Pons (tissue), 1 donor: Measurements from ENCODE around the gene CASP1.
"Not testable (repeated sequence)": the region's sequence is repeated elsewhere in the genome, so short reads cannot be mapped to it uniquely, and the experiment has no call there.

ENCODE experiments used
- DNase-seq: peaks from one replicate; pipeline ENCODE4 v3.0.0-alpha.2; 2016; ENCODE audit warnings: low spot score

The CASP1 gene

DNA sequence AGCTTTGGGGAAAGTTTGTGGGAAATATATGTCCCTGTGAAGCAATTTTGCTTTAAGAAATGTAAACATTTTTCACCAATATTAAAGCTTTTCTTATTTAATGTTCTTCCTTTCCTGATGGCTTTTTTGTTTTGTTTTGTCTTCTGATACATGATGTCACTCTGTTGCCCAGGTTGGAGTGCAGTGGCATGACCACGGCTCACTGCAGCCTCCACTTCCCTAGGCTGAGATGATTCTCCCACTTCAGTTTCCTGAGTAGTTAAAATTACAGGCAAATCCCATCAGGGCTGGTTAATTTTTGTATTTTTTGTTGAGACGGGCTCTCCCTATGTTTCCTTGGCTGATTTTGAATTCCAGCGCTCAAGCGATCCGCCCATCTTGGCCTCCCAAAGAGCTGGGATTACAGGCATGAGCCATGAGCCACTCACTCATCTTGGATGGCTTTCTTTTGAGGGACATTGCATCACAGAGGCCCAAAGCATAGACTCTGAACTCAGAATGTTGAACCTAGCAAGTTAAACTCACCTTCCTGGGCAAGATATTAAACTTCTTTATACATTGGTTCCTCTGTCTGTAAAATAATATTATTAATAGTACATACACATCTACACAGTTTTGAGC lies 10.8 kb upstream of the CASP1 start:
- no peak for DNase-seq

DNA sequence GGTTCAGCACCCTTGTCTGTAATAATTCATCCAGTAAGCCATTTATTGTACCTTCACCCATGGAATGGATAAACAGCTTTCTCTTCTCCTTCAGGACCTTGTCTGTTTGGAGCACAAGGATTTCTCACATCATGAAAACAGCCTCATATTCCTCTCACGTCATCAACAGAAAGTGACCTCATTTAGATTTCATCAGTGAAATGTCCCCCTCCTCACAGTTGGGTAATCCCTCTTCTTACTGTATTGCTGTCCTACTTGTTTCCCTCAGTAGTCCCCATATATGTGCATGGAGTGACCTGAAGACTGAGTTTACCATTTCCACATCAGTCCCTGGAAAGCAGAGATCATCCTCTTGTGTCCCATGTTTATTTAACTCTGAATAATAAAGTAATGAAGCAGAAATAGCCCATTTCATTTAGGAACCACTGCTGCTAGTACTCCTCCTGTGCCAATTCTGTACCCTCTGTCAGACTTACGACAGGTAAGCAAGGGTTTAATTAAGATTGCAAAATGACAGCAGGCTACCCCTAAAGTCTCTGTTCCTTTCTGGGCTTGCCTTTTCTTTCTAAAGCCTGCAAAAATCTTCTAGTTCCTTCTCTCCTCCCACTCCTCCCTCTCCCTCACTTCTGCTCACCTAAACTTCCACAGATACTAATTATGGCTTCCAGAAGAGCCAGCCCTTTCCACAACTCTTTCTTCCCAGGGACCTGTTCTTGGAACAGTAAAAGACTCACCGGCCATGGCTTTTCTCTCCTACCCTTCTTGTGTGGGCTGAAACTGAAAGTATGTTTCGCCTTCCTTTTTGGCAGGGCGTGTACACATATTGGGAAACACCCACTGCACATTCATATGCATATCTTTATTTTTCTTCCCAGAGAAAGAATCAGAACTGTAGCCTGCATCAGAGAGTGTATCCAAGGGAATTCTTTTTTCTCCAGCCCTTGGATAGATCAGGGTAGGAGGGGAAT lies 9.9 kb upstream of the CASP1 start, which contains the start of gene CARD16:
TSS of gene CARD16 (minus strand) at position 779 of the 968 bp plus-strand sequence. CDS start at position 741, 38 bp downstream.
- DNase-seq, result peak; percentile 39

DNA sequence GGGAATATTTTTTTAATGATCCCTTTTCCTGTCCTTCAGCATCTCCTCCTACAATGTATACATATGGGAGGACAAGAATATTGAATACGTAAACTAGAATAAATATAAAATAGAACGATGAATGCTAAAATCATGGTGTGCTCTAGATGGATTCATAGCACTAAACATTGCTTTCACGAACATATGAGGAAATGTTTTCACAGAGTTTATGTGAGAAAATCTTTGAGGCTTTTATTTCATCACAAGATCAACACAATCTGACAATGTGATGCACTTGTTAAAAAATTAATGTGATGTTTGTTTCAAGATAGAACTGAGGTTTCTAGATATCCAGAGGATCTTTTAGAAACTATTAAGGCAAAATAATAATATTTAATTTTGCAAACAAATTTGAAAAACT lies 7.2 kb upstream of the CASP1 start:
- DNase-seq, result no peak

GRCh38 chr11:105040703-105041102 lies 5.8 kb upstream of the CASP1 start:
- DNase-seq, result no peak

DNA sequence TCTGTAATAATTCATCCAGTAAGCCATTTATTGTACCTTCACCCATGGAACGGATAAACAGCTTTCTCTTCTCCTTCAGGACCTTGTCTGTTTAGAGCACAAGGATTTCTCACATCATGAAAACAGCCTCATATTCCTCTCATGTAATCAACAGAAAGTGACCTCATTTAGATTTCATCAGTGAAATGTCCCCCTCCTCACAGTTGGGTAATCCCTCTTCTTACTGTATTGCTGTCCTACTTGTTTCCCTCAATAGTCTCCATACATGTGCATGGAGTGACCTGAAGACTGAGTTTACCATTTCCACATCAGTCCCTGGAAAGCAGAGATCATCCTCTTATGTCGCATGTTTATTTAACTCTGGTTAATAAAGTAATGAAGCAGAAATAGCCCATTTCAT lies 556 bp downstream of the CASP1 start:
- not testable (repeated sequence) for DNase-seq

- DNase-seq, result no peak
These were observed 1.2 kb downstream of the CASP1 start for GRCh38 chr11:105033781-105034180.

- DNase-seq, result no peak
These were observed 1.6 kb downstream of the CASP1 start for GRCh38 chr11:105033343-105033742.

DNA sequence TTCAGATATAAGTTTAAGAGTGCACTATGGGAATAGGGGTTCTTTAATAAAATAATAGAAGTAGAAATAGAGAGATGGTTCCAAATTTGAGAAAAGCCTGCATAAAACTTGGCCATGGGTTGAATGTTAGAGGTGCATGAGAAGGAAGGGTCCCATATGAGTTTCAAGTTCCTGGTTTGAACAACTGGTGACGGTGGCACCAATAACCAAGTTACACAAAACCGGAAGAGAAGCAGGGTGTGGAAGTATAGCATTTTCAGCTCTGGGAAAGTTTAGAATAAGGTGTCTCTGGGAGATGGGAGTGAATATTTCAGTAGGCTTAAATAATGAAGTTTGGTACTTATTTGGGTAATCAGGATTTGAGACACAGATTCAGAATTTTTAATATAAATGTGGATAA lies 2.4 kb downstream of the CASP1 start:
- DNase-seq, result peak; percentile 49

DNA sequence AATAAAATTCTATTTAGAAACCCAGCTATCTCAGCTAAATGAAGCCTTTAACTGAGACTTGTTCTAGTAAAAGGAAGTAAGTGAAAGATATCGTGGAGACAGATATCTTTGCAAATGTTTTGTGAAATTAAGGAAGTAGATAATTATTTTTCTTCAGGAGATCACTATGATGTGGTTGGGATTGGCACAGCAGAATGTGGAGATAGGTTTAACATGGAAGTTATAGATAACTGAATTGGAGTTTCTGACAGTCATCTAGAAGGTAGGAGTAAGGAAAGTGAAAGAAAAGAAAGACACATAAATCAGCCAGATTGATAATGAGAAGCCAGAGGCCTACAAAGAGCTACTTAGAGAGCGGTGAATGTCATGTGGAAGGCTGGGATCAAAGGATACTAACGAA lies 7.3 kb downstream of the CASP1 start:
- no peak for DNase-seq

- no peak for DNase-seq
These were observed 10.6 kb downstream of the CASP1 start for GRCh38 chr11:105024394-105024793.

GRCh38 chr11:105023003-105023402 lies 11.9 kb downstream of the CASP1 start, which contains the start of gene CASP5:
Gene CASP5 (minus strand): TSS chr11:105023168. CDS start chr11:105023136, 32 bp downstream.
- peak; percentile 55 for DNase-seq

GRCh38 chr11:105022527-105022926 lies 12.4 kb downstream of the CASP1 start:
- DNase-seq, result no peak

DNA sequence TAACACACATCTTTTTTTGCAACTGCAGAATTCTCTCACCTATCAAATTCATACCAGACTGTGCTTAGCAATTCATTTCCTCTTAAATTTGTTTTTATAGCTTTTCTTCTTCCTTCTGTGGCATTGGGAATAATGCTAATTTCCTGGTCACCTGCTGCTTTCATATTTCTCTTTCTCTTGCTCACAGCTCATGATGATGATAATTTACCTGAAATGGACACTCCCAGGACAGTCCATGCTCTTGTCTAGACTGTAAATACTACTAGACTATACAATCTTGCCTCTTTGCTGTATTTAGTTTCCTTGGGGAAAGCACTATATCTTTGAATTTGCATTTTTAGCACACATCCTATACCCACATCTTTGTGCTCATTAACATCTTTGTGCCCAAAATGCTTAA lies 27.5 kb downstream of the CASP1 start:
- no peak for DNase-seq

DNA sequence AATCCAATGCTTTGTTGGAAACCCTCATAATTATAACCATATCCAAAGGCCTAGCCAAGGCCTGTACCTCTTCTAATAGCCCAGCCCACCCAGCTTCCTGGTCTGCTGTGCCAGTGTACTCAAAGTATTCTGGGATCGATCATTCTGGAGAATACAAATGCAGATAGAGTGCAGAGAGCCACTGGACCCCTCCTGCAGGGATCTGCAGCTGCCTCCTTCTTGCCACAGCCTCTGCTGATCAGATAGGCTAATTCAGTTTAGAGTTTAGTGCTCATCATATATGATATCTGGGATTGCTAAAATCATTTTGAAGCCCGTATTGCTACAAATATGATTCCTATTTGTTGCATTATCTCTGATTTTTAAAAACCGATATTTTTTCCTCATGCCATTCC lies 29.5 kb downstream of the CASP1 start:
- DNase-seq, result no peak

DNA sequence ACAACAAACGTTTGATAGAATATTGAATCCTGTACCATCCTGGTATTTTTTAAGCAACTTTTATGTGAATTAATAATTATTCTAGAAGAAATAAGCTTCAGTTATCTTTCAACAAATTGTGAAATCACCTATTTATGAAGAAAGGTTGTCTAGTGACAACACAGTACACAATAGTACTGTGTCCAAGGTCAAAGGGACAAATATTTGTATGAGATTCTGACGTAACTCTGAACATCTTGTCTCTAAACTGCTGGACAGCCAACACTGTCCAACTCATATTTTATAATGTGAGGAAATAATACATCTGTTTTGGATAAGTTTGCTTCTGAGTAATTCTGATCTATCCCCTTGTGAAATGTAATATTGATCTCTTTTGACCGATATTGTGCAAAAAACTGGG lies 30.9 kb downstream of the CASP1 start:
- no peak for DNase-seq

- DNase-seq, result no peak
These were observed 31.8 kb downstream of the CASP1 start for GRCh38 chr11:105003151-105003550.

- DNase-seq, result no peak
These were observed 34.1 kb downstream of the CASP1 start for GRCh38 chr11:105000797-105001196.

DNA sequence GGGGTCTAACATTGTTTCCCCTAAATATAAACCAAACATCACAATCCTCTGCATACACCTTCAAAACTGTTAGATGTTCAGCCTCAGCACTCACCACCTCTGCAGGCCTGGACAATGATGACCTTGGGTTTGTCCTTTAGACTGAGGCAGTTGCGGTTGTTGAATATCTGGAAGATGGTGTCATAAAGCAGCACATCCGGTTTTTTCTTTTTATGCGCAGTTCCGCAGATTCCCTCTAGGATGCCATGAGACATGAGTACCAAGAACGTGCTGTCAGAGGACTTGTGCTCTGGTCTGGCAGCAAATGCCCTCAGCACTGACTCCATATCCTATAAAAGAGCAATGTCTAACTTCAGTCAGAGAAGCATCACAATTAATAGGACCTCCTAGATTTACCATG lies 34.8 kb downstream of the CASP1 start:
- DNase-seq, result no peak

DNA sequence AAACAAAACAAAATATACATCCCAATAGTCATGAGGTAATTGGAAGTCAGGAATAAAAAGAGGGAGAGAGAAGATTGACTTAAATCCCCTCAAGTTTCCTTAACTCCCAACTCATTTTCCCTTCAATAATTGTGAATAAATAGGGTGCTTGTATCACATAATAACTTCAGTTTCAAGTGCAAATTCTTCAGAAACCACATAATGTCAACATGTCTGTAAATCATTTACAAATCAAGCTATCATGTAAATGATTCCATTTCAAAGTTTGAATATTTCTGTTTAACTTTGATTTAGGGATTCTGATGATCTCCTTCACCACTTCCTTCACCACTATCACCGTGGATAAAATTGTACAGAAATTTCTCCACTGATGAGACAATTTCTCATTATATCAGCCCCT lies 35.2 kb downstream of the CASP1 start:
- DNase-seq, result no peak

- DNase-seq, result no peak
These were observed 37.7 kb downstream of the CASP1 start for GRCh38 chr11:104997288-104997687.

GRCh38 chr11:104995001-104995408 lies 39.9 kb downstream of the CASP1 start:
- no peak for DNase-seq

DNA sequence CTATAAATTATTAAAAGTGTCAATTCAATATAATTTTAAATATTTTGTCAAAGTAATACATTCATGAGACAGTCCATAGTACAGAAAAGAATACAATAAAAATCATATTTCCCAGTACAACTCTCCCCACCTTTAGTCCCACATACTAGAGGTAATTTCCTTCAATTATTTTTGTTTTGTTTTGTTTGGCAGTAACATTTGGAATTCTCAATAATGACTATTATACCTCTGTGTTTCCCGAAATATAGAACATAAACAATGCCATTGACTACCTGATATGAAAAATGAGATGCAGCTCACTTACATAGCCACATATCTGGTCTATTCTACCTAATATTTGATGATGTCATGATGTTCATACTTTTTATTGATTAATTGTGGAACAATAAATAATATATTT lies 42.2 kb downstream of the CASP1 start:
- DNase-seq, result no peak

GRCh38 chr11:104991994-104992393 lies 43.0 kb downstream of the CASP1 start:
- DNase-seq, result no peak
